Breast epithelium (tissue), 4 donors: ENCODE data around the gene UNC13B. TPM values are rescaled to one million over a fixed set of nuclear protein-coding genes. Genes with fewer than 3 reads are reported as not detected.
"Not testable (repeated sequence)": the region's sequence is repeated elsewhere in the genome, so short reads cannot be mapped to it uniquely, and the experiment has no call there.

ENCODE experiments used
- DNase-seq, 2 donors: peaks; one replicate each; pipeline ENCODE4 v3.0.0-alpha.2; 2019; ENCODE audit warnings: low spot score in 2 of 2
- H3K27ac ChIP-seq, 2 donors: fragments of 200-600 bp; sonication (generic) in 1 of 2; one replicate each; pipeline ENCODE4 v1.5.1; 2016 to 2019; ENCODE audit warnings: mild to moderate bottlenecking in 1 of 2
- H3K27me3 ChIP-seq, 2 donors: fragments of 200-600 bp; sonication (generic) in 1 of 2; one replicate each; pipeline versions ENCODE4 v1.5.1 to v1.6.0; 2017 to 2019; ENCODE audit warnings: control low read depth in 1 of 2, mild to moderate bottlenecking in 1 of 2
- H3K36me3 ChIP-seq: fragments of 200-600 bp; one replicate; pipeline ENCODE4 v1.5.1; 2019
- H3K4me1 ChIP-seq, 2 donors: fragments of 200-600 bp; sonication (generic); one replicate each; pipeline ENCODE4 v1.5.1; 2016 to 2019; ENCODE audit warnings: control low read depth in 1 of 2
- H3K4me3 ChIP-seq, 3 donors: fragments of 200-600 bp; sonication (generic); 1 replicate in 2 of 3; 2 replicates in 1 of 3; pipeline ENCODE4 v1.5.1; 2016 to 2019; ENCODE audit warnings: mild to moderate bottlenecking in 3 of 3, moderate library complexity in 2 of 3
- H3K9me3 ChIP-seq, 2 donors: fragments of 200-600 bp; sonication (generic) in 1 of 2; one replicate each; pipeline ENCODE4 v1.5.1; 2016 to 2019; ENCODE audit warnings: control low read depth in 1 of 2
- CTCF ChIP-seq, 3 donors: fragments of 450-650 bp; IDR thresholded peaks; one replicate each; pipeline ENCODE4 v1.5.1; 2016 to 2017; ENCODE audit warnings: antibody characterized with exemption in 3 of 3, mild to moderate bottlenecking in 3 of 3, moderate library complexity in 3 of 3
- POLR2A ChIP-seq: fragments of 450-650 bp; IDR thresholded peaks from one replicate; pipeline ENCODE4 v1.6.1; 2016; ENCODE audit warnings: antibody characterized with exemption, mild to moderate bottlenecking, moderate library complexity
- POLR2AphosphoS5 ChIP-seq, 3 donors: sonication (generic); formaldehyde crosslinking; IDR thresholded peaks; one replicate each; pipeline ENCODE4 v1.6.1; 2017; ENCODE audit warnings: antibody characterized with exemption in 3 of 3
- intact Hi-C: fragments of 100-400 bp; cut with DNase I; formaldehyde crosslinking; loops from one replicate; pipeline ENCODE4 v1.15.1; 2023; ENCODE audit warnings: low total_unique reads
- total RNA-seq, 3 donors: library from RNA; depleted of rRNA; stranded (reverse); fragments of >200 nt; gene quantifications; one replicate each; pipeline ENCODE4 v1.1.0, GENCODE V29; 2016

The UNC13B gene
- total RNA-seq, 3 donors from 2014 or later = 19.3 to 36.6 (median 27.2) TPM

- Histone ChIP-seq H3K4me1 (no peaks in the 10 kb centered on the region), H3K36me3 (no peaks in the 10 kb centered on the region), H3K27me3 (no peaks in the 10 kb centered on the region), H3K9me3 (no peaks in the 10 kb centered on the region), H3K27ac (no peak overlapping the region), H3K4me3 (no peak overlapping the region)
- TF ChIP-seq CTCF (IDR thresholded peaks at IDR 0.05) (no peak), POLR2A (no peak), POLR2AphosphoS5 (IDR thresholded peaks at IDR 0.05) (no peak)
- intact Hi-C loops = loop anchor here (5.0 kb wide), 1 partner anchor 259 kb away; a partner anchor contains a TSS
- no peak for DNase-seq
Measured at GRCh38 chr9:35156781-35157180, 5.0 kb upstream of the UNC13B start.

GRCh38 chr9:35157836-35158235 lies 4.0 kb upstream of the UNC13B start:
- intact Hi-C loops = loop anchor here (5.0 kb wide), 1 partner anchor 261 kb away; a partner anchor contains a TSS
- not testable (repeated sequence) for H3K27ac ChIP-seq, H3K4me3 ChIP-seq, H3K36me3 ChIP-seq, DNase-seq, H3K9me3 ChIP-seq, H3K4me1 ChIP-seq, H3K27me3 ChIP-seq

- TF ChIP-seq CTCF (IDR thresholded peaks at IDR 0.05) (no peak), POLR2AphosphoS5 (IDR thresholded peaks at IDR 0.05) (no peak), POLR2A (no peak)
- intact Hi-C loops = loop anchor here (5.0 kb wide), 1 partner anchor 261 kb away; a partner anchor contains a TSS
- H3K36me3 ChIP-seq = no peaks in the 10 kb centered on the region
- H3K4me3 ChIP-seq = no peak overlapping the region
- DNase-seq = no peak
- H3K9me3 ChIP-seq = no peaks in the 10 kb centered on the region
- H3K27ac ChIP-seq = no peak overlapping the region
- peaks cover 0 to 3% of the 10 kb centered on the region in 2 donors for H3K4me1 ChIP-seq
- no peaks in the 10 kb centered on the region for H3K27me3 ChIP-seq
Measured at GRCh38 chr9:35158501-35159280, 3.1 kb upstream of the UNC13B start.

- H3K9me3 ChIP-seq = no peaks in the 10 kb centered on the region
- peak overlapping the region; percentile 76 to 93 (median 80) for H3K4me3 ChIP-seq
- no peak for TF ChIP-seq CTCF (IDR thresholded peaks at IDR 0.05)
- no peak for TF ChIP-seq POLR2A
- no peak for TF ChIP-seq POLR2AphosphoS5 (IDR thresholded peaks at IDR 0.05)
- peaks cover 0 to 3% of the 10 kb centered on the region in 2 donors for H3K4me1 ChIP-seq
- DNase-seq = no peak
- H3K36me3 ChIP-seq = no peaks in the 10 kb centered on the region
- no peaks in the 10 kb centered on the region for H3K27me3 ChIP-seq
- H3K27ac ChIP-seq = peak overlapping the region; percentile 94 to 97
- intact Hi-C loops = no loop called here
Measured at GRCh38 chr9:35162605-35163315, 951 bp downstream of the UNC13B start.

GRCh38 chr9:35163413-35163812 lies 1.6 kb downstream of the UNC13B start:
- intact Hi-C loops = no loop called here

More at GRCh38 chr9:35163413-35163812, 1.6 kb downstream of the UNC13B start:
- H3K9me3 ChIP-seq = no peaks in the 10 kb centered on the region
- H3K4me1 ChIP-seq = peaks cover 0 to 3% of the 10 kb centered on the region in 2 donors
- no peaks in the 10 kb centered on the region for H3K36me3 ChIP-seq
- H3K27me3 ChIP-seq = no peaks in the 10 kb centered on the region
- no peak for DNase-seq
- peak overlapping the region in 1 of 2 donors; percentile 94 for H3K27ac ChIP-seq
- TF ChIP-seq POLR2AphosphoS5 (IDR thresholded peaks at IDR 0.05) = no peak
- no peak for TF ChIP-seq POLR2A
- no peak for TF ChIP-seq CTCF (IDR thresholded peaks at IDR 0.05)
- H3K4me3 ChIP-seq = peak overlapping the region in 1 of 3 donors; percentile 80
